CD14-positive monocyte (primary cell): ENCODE data around the gene EFHC2. TPM values are rescaled to one million over a fixed set of nuclear protein-coding genes. Genes with fewer than 3 reads are reported as not detected.

Experiments used
- DNase-seq, 3 donors: peaks; one replicate each; pipeline ENCODE4 v3.0.0-alpha.2; 2011 to 2022
- H2AFZ ChIP-seq: 2 replicates; pipeline ENCODE4 v1.6.0; 2012; ENCODE audit warnings: mild to moderate bottlenecking, low read depth, low read length, inconsistent platforms; ENCODE audit not compliant: insufficient read depth, poor library complexity, severe bottlenecking
- H3K27ac ChIP-seq, 2 donors: 1 replicate in 1 of 2; 2 replicates in 1 of 2; pipeline ENCODE4 v1.5.1; 2012 to 2013; ENCODE audit warnings: low read length in 2 of 2, control low read depth in 1 of 2, inconsistent platforms in 1 of 2, low read depth in 1 of 2, mild to moderate bottlenecking in 1 of 2
- H3K27me3 ChIP-seq, 2 donors: one replicate each; pipeline versions ENCODE4 v1.6.0 to v1.6.1; 2011 to 2013; ENCODE audit warnings: low read length in 2 of 2; ENCODE audit not compliant: control insufficient read depth in 2 of 2, insufficient read depth in 2 of 2
- H3K36me3 ChIP-seq, 2 donors: replicated peaks in 1 of 2; 1 replicate in 1 of 2; 2 replicates in 1 of 2; pipeline versions ENCODE4 v1.5.1 to v1.6.1; 2012 to 2013; ENCODE audit warnings: low read length in 2 of 2, control low read depth in 1 of 2, inconsistent platforms in 1 of 2, mild to moderate bottlenecking in 1 of 2; ENCODE audit not compliant: insufficient read depth in 2 of 2, control insufficient read depth in 1 of 2
- H3K4me1 ChIP-seq, 2 donors: 1 replicate in 1 of 2; 2 replicates in 1 of 2; pipeline versions ENCODE4 v1.5.1 to v1.6.1; 2012 to 2013; ENCODE audit warnings: low read length in 2 of 2, control low read depth in 1 of 2, inconsistent platforms in 1 of 2, mild to moderate bottlenecking in 1 of 2, moderate library complexity in 1 of 2; ENCODE audit not compliant: insufficient read depth in 2 of 2, control insufficient read depth in 1 of 2
- H3K4me2 ChIP-seq: replicated peaks from 2 replicates; pipeline ENCODE3; 2012; ENCODE audit warnings: low read length, moderate library complexity, mild to moderate bottlenecking; ENCODE audit not compliant: poor library complexity, severe bottlenecking; ENCODE audit errors: extremely low read depth
- H3K4me3 ChIP-seq, 3 experiments: fragments of 200-600 bp in 1 of 3; sonication (generic) in 1 of 3; replicated peaks in 1 of 3; 1 replicate in 2 of 3; 2 replicates in 1 of 3; pipeline ENCODE4 v1.5.1; 2011 to 2013; ENCODE audit warnings: low read length in 3 of 3, mild to moderate bottlenecking in 3 of 3, control low read depth in 2 of 3, low read depth in 2 of 3, inconsistent platforms in 1 of 3, moderate library complexity in 1 of 3
- H3K79me2 ChIP-seq: 2 replicates; pipeline ENCODE4 v1.6.0; 2012; ENCODE audit warnings: mild to moderate bottlenecking, control low read depth, inconsistent platforms, low read length, moderate library complexity; ENCODE audit not compliant: insufficient read depth
- H3K9ac ChIP-seq: 2 replicates; pipeline ENCODE4 v1.6.0; 2017; ENCODE audit warnings: low read length, mild to moderate bottlenecking; ENCODE audit not compliant: insufficient read depth, poor library complexity, severe bottlenecking
- H3K9me3 ChIP-seq, 2 donors: replicated peaks in 1 of 2; 1 replicate in 1 of 2; 2 replicates in 1 of 2; pipeline versions ENCODE4 v1.5.1 to v1.6.1; 2012 to 2013; ENCODE audit warnings: low read length in 2 of 2, control low read depth in 1 of 2; ENCODE audit not compliant: control insufficient read depth in 1 of 2, insufficient read depth in 1 of 2
- H4K20me1 ChIP-seq: 2 replicates; pipeline ENCODE4 v1.6.0; 2012; ENCODE audit warnings: mild to moderate bottlenecking, low read length, control low read depth, moderate library complexity; ENCODE audit not compliant: insufficient read depth
- H3K27ac Mint-ChIP-seq, 7 donors: one replicate each; pipeline ENCODE4 v1.8.0; 2020; ENCODE audit warnings: mild to moderate bottlenecking in 7 of 7, mixed read lengths in 7 of 7, moderate library complexity in 6 of 7, inconsistent platforms in 2 of 7
- H3K27me3 Mint-ChIP-seq, 3 donors: one replicate each; pipeline ENCODE4 v1.8.0; 2021 to 2022; ENCODE audit warnings: low read depth in 3 of 3, mild to moderate bottlenecking in 3 of 3, mixed read lengths in 3 of 3, moderate library complexity in 3 of 3, inconsistent platforms in 1 of 3
- H3K36me3 Mint-ChIP-seq, 2 donors: one replicate each; pipeline ENCODE4 v1.8.0; 2020; ENCODE audit warnings: mixed read lengths in 2 of 2, inconsistent platforms in 1 of 2, mild to moderate bottlenecking in 1 of 2
- H3K4me1 Mint-ChIP-seq: one replicate; pipeline ENCODE4 v1.8.0; 2020; ENCODE audit warnings: mild to moderate bottlenecking, mixed read lengths
- H3K4me3 Mint-ChIP-seq, 2 donors: one replicate each; pipeline ENCODE4 v1.8.0; 2020; ENCODE audit warnings: mild to moderate bottlenecking in 2 of 2, mixed read lengths in 2 of 2, moderate library complexity in 1 of 2
- H3K9me3 Mint-ChIP-seq, 7 donors: one replicate each; pipeline ENCODE4 v1.8.0; 2020 to 2022; ENCODE audit warnings: mixed read lengths in 7 of 7, mild to moderate bottlenecking in 6 of 7, moderate library complexity in 6 of 7, inconsistent platforms in 2 of 7
- CTCF ChIP-seq: fragments of 200-600 bp; IDR thresholded peaks from one replicate; pipeline ENCODE4 v1.8.0; 2022; ENCODE audit warnings: antibody characterized with exemption, mild to moderate bottlenecking
- WGBS: methylation state at CpG from one replicate; pipeline ENCODE4 v1.1.5; 2013; ENCODE audit warnings: missing lambda C conversion rate; ENCODE audit not compliant: insufficient coverage; 5-methylcytosine and 5-hydroxymethylcytosine counted together
- intact Hi-C, 2 donors: fragments of 100-400 bp; cut with micrococcal nuclease; formaldehyde crosslinking; loops; one replicate each; pipeline versions ENCODE4 v1.15.0 to v1.15.1; 2023
- polyA plus RNA-seq, 3 donors: library from polyadenylated mRNA; depleted of rRNA in 1 of 3; unstranded in 2 of 3; stranded (reverse) in 1 of 3; fragments of 300-500 nt in 2 of 3; fragments of >200 nt in 1 of 3; fragmentation: Illumina TruSeq in 2 of 3; gene quantifications; 1 replicate in 2 of 3; 2 replicates in 1 of 3; pipeline ENCODE4 v1.2.3, GENCODE V29; 2012 to 2021

Gene EFHC2
- polyA plus RNA-seq, 3 donors, result 0.05 to 0.22 TPM; not detected in 1

DNA sequence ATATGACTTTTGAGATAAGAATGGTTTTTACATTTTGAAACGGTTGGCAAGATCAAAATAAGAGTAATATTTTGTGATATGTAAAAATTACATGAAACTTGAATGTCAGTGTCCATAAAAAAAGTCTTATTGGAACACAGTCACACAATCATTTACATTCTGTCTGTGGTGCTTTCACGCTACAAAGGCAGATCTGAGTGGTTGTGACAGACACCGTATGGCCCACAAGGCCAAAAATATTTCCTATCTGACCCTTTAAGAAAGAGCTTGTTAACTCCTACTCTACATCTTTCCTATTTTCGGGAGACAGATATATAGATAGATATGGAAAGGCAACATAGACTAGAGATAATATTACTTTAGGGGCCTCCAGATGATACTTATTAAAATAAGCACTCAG, 101.9 kb downstream of the EFHC2 start:
- no peaks in the 10 kb centered on the region for H3K9me3 Mint-ChIP-seq
- no peaks in the 10 kb centered on the region for H3K4me1 ChIP-seq
- intact Hi-C loops, result loop anchor here in 1 of 2 donors (5.0 kb wide), 1 partner anchor 279 kb away; no protein-coding TSS in a partner anchor
- H3K79me2 ChIP-seq, result no peaks in the 10 kb centered on the region
- no peak overlapping the region for H2AFZ ChIP-seq
- H3K9ac ChIP-seq, result no peak overlapping the region
- H3K4me2 ChIP-seq, result no peak overlapping the region
- no peaks in the 10 kb centered on the region for H3K9me3 ChIP-seq
- H3K4me1 Mint-ChIP-seq, result peaks cover 8% of the 10 kb centered on the region
- H3K27me3 Mint-ChIP-seq, result peaks cover 15 to 20% (median 20%) of the 10 kb centered on the region in 3 donors
- peaks cover 16 to 48% of the 10 kb centered on the region in 2 donors for H3K27me3 ChIP-seq
- no peaks in the 10 kb centered on the region for H3K36me3 Mint-ChIP-seq
- H3K27ac ChIP-seq, result no peak overlapping the region
- H3K4me3 Mint-ChIP-seq, result no peak overlapping the region
- no peaks in the 10 kb centered on the region for H4K20me1 ChIP-seq
- no CpG with 5 or more reads among the region's 4 CpGs for WGBS
- no peak for DNase-seq
- H3K36me3 ChIP-seq, result no peaks in the 10 kb centered on the region
- TF ChIP-seq CTCF, result no peak
- no peak overlapping the region for H3K27ac Mint-ChIP-seq
- no peak overlapping the region for H3K4me3 ChIP-seq

DNA sequence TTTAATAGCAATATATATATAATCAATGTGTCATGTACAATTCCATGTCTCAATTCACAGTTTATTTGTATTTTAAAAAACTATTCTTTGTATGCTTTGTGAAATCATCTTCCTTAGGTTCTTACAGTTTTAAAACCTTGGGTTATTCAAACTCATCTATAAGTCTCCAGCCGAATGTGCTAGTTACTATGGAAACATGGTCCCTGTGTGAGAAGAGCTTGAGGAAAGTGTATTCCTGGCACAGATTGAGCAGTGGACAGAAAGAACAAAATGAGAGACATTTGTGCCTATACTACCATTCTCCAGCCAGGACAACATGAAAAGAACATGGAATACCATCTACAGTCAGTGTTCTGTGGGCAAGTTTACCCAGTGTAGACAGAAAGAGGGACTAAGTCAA, 103.4 kb downstream of the EFHC2 start:
- H3K4me1 Mint-ChIP-seq, result peaks cover 6% of the 10 kb centered on the region
- no peak overlapping the region for H3K27ac Mint-ChIP-seq
- no CpG with 5 or more reads among the region's 1 CpG for WGBS
- H3K4me1 ChIP-seq, result no peaks in the 10 kb centered on the region
- no peak overlapping the region for H2AFZ ChIP-seq
- H3K4me2 ChIP-seq, result no peak overlapping the region
- TF ChIP-seq CTCF, result no peak
- no peak overlapping the region for H3K4me3 ChIP-seq
- intact Hi-C loops, result loop anchor here in 1 of 2 donors (5.0 kb wide), 1 partner anchor 278 kb away; no protein-coding TSS in a partner anchor
- no peaks in the 10 kb centered on the region for H3K9me3 ChIP-seq
- H3K27me3 ChIP-seq, result peaks cover 7 to 38% of the 10 kb centered on the region in 2 donors
- H4K20me1 ChIP-seq, result no peaks in the 10 kb centered on the region
- H3K9ac ChIP-seq, result no peak overlapping the region
- no peaks in the 10 kb centered on the region for H3K36me3 Mint-ChIP-seq
- DNase-seq, result no peak
- no peak overlapping the region for H3K4me3 Mint-ChIP-seq
- H3K79me2 ChIP-seq, result no peaks in the 10 kb centered on the region
- no peaks in the 10 kb centered on the region for H3K9me3 Mint-ChIP-seq
- no peaks in the 10 kb centered on the region for H3K36me3 ChIP-seq
- H3K27ac ChIP-seq, result no peak overlapping the region
- H3K27me3 Mint-ChIP-seq, result peaks cover 10 to 14% (median 10%) of the 10 kb centered on the region in 3 donors
